ENCODE results near the gene HINT2.

Gene HINT2

DNA sequence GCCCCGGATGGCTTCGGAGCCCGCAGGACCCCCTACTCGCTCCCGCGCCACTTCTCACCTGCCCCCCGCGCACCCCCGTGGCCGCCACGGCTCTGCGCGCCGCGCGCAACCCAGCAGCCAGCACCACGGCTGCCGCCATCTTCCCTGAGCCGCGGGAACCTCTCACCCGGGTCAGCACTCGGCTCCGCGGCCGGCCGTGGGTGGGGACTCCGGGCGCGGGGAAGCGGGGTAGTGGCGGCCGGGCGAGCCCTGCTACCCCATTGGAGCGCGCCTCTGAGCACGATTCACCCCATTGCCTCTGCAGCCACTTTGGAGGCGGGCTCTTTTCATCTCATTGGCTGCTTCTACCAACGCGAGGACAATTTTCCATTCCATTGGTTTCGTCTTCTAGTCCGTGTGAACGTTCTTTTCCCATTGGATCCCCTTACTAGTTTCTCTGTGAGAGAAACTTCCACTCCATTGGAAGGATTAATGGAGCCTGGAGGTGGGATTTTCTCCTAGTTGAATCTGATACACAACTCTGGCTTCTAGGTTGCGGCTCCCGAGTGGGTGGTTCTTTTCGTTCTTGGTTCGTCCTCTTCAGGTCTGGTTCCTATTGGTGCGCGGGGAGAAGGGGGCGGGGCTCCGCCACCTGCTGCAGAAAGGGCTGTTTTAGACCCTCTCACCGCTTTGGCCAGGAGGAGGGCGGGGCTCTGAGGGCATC lies at the start of gene HINT2:
TSS of gene HINT2 (minus strand) at position 202 of the 703 bp plus-strand sequence. CDS start at position 139, 63 bp downstream.
- peak; percentile 97 for DNase-seq

DNA sequence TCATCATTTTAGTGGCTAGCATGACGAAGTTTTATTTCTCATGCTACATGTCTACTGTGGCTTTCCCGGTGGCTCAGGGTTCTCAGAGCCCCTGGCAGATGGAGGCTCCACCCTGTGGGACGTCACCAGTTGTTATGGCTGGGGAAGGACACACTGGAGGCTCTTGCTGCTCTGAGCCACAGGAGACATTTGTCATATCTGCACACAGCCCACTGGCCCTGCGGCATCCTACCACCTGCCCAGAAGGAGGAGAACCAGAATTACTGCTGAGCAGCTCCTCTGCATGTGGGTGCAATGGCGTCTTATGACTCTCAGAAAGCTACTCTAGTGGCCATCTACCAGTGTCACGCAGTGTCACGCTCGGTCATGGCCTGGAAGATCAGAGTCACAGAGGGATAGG lies 48.7 kb upstream of the HINT2 start:
- DNase-seq: peak; percentile 33

GRCh38 chr9:35862328-35862727 lies 47.5 kb upstream of the HINT2 start:
- peak; percentile 24 for DNase-seq

GRCh38 chr9:35861161-35861897 lies 46.5 kb upstream of the HINT2 start:
- DNase-seq: peak; percentile 40

DNA sequence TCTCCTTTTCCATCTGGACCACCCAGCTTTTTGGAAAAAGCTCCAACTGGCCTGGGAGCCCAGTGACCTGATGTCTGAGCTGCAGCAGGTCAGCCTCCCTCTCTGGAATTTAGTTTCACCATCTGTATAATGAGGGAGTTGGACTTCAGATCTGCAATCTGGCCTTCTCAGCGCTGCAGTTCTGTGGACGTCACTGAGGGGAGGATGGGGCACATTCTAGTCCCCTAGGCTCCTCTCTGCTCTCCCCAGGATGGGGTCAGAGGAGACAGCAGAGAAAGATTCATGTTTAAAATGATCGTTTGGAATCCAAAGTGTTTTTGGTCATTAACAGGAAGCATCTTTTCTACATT lies 45.1 kb upstream of the HINT2 start:
- peak; percentile 13 for DNase-seq

DNA sequence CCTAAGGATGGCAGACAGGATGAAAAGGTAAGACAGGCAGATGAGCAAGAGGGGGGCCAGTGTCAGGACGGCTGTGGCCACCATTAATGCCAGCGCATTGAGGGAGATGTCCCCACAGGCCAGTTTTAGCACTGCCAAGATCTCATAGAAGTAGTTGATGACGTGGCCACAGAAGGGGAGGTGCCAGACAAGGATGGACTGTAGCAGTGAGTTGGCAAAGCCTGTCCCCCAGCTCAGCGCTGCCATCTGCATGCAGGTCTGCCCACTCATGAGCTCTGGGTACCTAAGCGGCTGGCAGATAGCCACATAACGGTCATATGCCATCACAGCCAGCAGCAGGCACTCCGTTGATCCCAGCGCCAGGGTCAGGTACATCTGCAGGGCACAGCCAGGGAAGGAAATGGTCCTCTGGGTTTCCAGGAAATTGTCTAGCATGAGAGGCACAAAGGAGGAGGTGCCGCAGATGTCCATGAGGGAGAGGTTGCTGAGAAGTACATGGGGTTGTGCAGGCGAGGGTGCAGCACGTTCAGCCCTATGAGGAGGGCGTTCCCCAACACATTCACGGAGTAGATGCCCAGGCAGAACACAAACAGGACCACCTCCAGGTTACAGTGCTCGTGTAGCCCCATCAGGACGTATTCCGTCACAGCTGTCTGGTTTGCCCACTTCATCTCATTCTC lies 44.6 kb upstream of the HINT2 start:
- DNase-seq: peak; percentile 51

- DNase-seq: no peak
Measured at GRCh38 chr9:35858458-35858857, 43.6 kb upstream of the HINT2 start.

- DNase-seq: peak; percentile 28
Measured at GRCh38 chr9:35856882-35857281, 42.0 kb upstream of the HINT2 start.

DNA sequence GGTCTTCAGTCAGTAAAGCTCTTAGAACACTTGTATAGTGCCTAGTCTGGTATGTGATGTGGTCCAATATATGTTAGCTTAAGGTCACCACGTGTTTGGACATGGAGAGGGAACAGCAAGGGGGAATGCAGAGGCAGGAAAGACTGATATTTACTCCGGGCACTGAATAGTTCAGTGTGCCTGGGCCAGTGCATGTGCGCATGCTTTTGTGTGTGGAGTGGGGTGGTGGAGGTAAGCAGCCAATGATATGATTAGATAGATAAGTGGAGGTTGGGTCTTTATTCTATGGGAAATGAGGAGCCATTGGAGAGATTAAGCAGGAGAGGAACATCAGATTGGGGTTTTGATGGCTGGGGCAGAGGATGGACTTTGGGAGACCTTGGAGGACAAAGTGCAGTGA lies 41.4 kb upstream of the HINT2 start:
- DNase-seq: peak; percentile 15

DNA sequence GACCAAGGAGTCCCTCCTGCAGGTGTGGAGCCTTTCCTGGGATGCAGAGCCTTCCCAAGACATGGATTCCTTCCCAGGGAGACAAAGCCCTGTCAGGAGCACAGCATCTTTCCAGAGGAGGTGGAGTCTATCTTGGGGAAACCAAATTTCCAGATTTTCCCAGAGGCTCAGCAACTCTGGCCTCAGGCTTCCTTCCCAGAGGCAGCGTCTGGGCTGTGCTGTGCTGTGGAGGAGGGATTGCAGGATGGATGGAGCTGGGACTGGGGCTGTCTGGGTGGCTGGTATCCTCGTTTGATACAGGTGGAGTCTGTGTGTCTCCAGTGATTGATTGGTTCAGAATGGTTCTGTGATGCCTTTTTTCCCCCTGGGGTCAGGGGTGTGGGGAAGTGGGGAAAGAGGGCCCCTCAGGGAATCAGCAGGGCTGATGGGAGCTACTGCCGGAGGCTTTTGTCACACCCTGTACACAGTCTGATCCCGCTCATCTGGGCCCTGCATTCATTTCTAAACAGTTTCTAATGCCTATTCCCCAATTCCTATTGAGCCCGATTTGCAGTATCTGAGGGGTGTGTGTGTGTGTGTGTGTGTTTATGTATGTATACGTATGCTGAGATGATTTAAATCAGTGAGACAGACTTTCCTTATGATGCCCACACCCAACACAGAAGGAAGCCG lies 39.4 kb upstream of the HINT2 start:
- peak; percentile 15 for DNase-seq

- DNase-seq: peak; percentile 45
Measured at GRCh38 chr9:35852876-35853865, 38.3 kb upstream of the HINT2 start.

- DNase-seq: no peak
Measured at GRCh38 chr9:35852267-35852815, 37.5 kb upstream of the HINT2 start.

DNA sequence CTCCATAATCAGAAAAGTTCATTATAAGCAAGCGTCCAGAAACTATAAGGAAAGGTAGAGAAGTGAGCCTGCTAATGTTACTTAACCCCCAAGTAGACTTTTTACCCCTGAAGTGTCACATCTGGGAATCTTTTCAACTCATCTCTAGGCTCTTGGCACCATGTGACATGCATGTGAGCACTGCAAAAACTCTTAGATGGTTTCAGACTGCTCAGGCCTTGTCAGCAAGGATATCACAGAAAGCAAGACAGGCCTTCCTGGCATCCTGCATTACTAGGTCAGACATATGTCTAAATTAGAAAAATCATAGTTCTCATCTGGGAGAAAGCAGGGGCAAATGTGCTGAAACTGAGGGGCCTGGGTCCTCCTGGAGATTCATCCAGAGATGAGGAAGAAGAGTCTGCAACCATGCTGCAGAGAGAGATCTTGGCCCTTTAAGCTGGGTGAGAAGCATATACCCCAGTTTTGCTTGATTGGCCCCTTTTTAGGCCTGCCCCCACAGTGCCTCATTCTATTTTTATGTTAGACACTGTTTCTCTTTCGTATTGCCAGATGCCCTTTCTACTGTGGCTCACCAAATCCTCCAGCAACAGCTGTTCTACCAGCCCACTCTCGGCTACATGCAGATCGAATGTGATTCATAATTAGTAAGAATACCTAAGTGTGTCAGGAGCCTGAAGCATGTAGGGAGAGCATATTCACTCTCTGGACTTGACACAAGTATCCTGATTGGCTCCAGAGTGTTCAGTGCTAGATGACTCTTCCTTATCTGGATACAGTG lies 33.1 kb upstream of the HINT2 start:
- no peak for DNase-seq

- no peak for DNase-seq
Measured at GRCh38 chr9:35845824-35846771, 31.3 kb upstream of the HINT2 start.

DNA sequence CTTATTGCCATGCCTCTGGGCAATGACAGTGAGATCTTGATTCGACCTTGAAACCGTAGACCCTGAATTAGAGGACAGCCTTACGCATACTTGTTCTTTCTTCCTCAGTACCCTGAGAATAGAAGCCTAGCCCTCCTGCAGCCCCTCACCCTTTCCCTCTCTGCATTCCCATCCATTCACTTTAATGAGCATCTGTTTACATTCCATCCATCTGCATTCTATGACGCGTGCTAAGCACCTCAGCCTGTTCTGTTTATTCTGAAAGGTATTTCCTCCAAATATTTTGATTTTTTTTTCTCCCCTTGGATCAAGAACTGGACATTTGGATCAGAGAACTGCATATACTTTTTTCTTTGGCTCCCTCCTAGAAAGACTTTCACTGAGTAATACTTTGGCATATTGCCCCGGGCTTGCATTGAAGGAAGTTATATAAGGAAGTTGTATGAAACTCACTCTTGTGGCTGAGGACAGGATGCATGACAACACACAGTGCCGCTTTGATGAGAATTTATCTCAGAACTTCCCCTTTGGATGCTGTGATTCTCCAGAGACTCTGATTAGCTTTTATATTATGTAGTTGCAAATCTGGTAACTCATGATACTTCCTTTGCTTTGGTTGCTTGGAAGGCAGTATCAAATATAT lies 29.9 kb upstream of the HINT2 start:
- DNase-seq: no peak

GRCh38 chr9:35842795-35843194 lies 28.0 kb upstream of the HINT2 start:
- DNase-seq: no peak

- no peak for DNase-seq
Measured at GRCh38 chr9:35842020-35842745, 27.3 kb upstream of the HINT2 start.

DNA sequence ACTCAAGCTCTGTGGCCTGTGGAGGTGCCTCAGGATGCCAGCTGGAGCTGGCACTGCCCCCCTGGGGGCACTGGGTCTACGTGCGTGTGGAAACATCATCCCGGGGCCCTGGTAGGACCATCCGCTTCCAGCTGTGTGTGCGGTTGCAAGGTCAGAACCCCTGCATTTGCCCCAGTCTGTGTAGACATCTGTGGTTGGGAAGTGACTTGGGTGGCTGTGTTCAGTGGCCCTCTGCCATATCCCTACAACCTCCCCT lies 26.7 kb upstream of the HINT2 start:
- DNase-seq: no peak
